ENCODE measurements around the gene LNPEP.
A peak's percentile ranks its signal among the peaks of the same experiment; 100 is the strongest.

Gene LNPEP

DNA sequence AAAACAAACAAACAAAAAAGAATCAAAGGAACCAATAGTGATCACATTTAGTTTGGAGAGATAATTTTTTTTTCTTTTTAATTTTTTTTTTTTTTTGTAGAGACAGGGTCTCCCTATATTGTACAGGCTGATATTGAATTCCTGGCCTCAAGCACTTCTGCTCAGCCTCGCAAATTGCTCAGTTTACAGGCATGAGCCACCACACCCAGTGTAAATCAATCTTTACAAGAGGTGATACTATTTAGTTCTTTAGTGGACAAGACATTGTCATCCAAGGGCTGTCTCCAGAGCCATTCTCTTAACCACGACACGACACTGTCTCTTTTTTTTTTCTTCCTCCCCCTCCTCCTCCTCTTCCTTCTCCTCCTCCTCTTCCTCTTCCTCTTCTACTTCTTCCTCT, 30.0 kb upstream of the LNPEP start:
- Histone ChIP-seq H3K36me3 (peaks cover 74% of the 10 kb centered on the region), H3K4me2 (no peak overlapping the region), H3K9ac (no peak overlapping the region), H4K20me1 (no peaks in the 10 kb centered on the region), H3K4me3 (no peak overlapping the region), H3K4me1 (no peaks in the 10 kb centered on the region), H3K27me3 (no peaks in the 10 kb centered on the region), H3K27ac (no peak overlapping the region), H3K9me3 (no peaks in the 10 kb centered on the region)
- TF ChIP-seq Cebpa-rat (IDR thresholded peaks at IDR 0.05), result no peak

DNA sequence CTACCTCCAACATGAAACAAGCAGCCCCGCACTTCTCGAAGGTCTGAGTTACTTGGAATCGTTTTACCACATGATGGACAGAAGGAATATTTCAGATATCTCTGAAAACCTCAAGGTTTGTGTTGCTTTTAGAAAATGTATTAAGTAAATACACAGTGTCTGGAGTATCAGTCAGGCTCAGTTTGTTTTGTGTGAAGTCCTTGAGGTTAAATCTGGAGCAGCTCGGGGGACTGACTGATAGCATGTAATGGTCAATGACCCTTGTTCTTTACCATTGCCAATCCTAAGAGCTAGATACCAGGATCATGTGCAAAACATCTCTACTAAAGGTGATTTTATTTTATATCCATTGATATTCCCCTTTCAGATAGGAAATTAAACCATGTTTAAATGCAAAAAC, 26.9 kb upstream of the LNPEP start:
- peaks cover 62% of the 10 kb centered on the region for H3K36me3 ChIP-seq
- no peak overlapping the region for H3K4me2 ChIP-seq

DNA sequence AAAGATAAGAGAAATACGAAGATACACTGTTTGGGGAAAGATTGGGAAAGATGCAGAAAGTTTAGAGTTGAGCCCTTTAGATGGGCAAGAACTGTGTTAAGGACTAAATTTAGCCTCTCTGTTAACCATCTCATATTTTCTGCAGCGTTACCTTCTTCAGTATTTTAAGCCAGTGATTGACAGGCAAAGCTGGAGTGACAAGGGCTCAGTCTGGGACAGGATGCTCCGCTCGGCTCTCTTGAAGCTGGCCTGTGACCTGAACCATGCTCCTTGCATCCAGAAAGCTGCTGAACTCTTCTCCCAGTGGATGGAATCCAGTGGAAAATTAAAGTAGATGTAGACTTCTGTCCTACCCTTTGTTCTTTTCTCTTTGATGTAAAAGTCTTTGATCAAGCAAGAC, 26.4 kb upstream of the LNPEP start:
- peaks cover 62% of the 10 kb centered on the region for H3K36me3 ChIP-seq
- no peaks in the 10 kb centered on the region for H3K9me3 ChIP-seq
- no peak overlapping the region for H3K27ac ChIP-seq
- H3K4me1 ChIP-seq, result no peaks in the 10 kb centered on the region
- H3K27me3 ChIP-seq, result no peaks in the 10 kb centered on the region
- H3K4me3 ChIP-seq, result no peak overlapping the region
- H3K4me2 ChIP-seq, result no peak overlapping the region
- H3K9ac ChIP-seq, result no peak overlapping the region
- no peak for TF ChIP-seq Cebpa-rat (IDR thresholded peaks at IDR 0.05)
- no peaks in the 10 kb centered on the region for H4K20me1 ChIP-seq

More for the DNA sequence above, 26.9 kb upstream of the LNPEP start:
- Histone ChIP-seq H4K20me1 (no peaks in the 10 kb centered on the region), H3K27me3 (no peaks in the 10 kb centered on the region), H3K9ac (no peak overlapping the region), H3K9me3 (no peaks in the 10 kb centered on the region), H3K27ac (no peak overlapping the region), H3K4me1 (no peaks in the 10 kb centered on the region), H3K4me3 (no peak overlapping the region)
- no peak for TF ChIP-seq Cebpa-rat (IDR thresholded peaks at IDR 0.05)

DNA sequence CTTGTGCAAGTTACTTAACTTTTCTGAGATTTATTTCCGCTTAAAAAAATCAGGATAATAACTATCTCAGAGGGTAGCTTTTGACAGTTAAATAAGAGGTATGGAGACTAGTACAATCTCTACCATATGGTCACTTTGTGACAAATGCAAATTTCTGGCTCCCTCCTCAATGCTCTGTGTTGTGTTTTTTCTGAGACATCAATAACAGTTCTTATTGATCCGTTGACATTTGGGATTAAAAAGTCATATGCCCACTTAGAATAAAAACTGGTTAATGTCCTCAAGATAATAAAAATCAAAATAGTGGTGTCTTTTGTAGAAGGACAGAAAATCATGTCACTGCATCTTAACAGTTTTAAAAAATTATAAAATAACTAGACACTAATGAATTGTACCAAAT, 24.7 kb upstream of the LNPEP start:
- Histone ChIP-seq H3K9me3 (no peaks in the 10 kb centered on the region), H3K36me3 (peaks cover 66% of the 10 kb centered on the region), H4K20me1 (no peaks in the 10 kb centered on the region), H3K4me1 (no peaks in the 10 kb centered on the region), H3K27me3 (no peaks in the 10 kb centered on the region), H3K4me3 (no peak overlapping the region), H3K27ac (no peak overlapping the region), H3K9ac (no peak overlapping the region), H3K4me2 (no peak overlapping the region)
- TF ChIP-seq Cebpa-rat (IDR thresholded peaks at IDR 0.05), result no peak

DNA sequence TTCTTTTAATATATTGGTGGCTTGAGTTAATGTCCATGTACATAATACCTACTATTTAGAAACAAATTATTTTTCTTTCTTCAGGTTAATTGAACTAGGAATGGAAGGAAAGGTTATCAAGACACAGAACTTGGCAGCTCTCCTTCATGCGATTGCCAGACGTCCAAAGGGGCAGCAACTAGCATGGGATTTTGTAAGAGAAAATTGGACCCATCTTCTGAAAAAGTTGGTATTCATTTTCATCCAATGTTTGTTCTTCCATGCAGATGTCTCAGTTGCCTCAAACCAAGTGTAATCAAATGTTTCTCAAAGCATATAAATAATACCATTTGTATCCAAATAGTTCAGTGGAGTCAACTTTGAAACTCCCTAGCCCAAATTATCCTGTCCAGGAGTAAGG, 22.6 kb upstream of the LNPEP start:
- H3K4me3 ChIP-seq, result no peak overlapping the region
- H3K4me2 ChIP-seq, result no peak overlapping the region
- H3K27ac ChIP-seq, result no peak overlapping the region
- peaks cover 75% of the 10 kb centered on the region for H3K36me3 ChIP-seq
- no peaks in the 10 kb centered on the region for H4K20me1 ChIP-seq
- H3K9ac ChIP-seq, result no peak overlapping the region
- no peaks in the 10 kb centered on the region for H3K9me3 ChIP-seq
- no peak for TF ChIP-seq Cebpa-rat (IDR thresholded peaks at IDR 0.05)
- H3K27me3 ChIP-seq, result no peaks in the 10 kb centered on the region
- H3K4me1 ChIP-seq, result no peaks in the 10 kb centered on the region

DNA sequence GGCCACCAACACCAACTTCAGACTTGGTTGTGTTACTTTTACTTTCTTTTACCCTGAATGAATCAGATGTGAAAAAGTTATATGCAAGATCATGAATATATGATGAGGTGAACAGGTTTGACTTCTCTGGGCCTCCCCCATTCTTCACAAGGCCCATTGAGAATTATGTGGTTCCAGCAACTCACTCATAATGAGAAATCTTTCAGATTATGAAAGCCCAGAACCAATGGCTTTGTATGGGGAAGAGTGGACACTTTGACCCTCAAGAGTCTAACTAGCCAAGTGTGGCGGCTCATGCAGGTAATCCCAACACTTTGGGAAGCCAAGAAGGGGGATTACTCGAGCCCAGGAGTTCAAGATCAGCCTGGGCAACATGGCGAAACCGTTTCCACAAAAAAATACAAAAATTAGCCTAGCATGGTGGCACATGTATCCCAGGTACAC, 16.1 kb upstream of the LNPEP start:
- no peaks in the 10 kb centered on the region for H3K9me3 ChIP-seq
- H4K20me1 ChIP-seq, result no peaks in the 10 kb centered on the region
- no peak overlapping the region for H3K4me3 ChIP-seq
- H3K36me3 ChIP-seq, result peaks cover 51% of the 10 kb centered on the region
- H3K4me2 ChIP-seq, result peak overlapping the region; percentile 49
- no peak overlapping the region for H3K9ac ChIP-seq
- peaks cover 25% of the 10 kb centered on the region for H3K4me1 ChIP-seq
- no peaks in the 10 kb centered on the region for H3K27me3 ChIP-seq
- no peak for TF ChIP-seq Cebpa-rat (IDR thresholded peaks at IDR 0.05)
- H3K27ac ChIP-seq, result no peak overlapping the region

DNA sequence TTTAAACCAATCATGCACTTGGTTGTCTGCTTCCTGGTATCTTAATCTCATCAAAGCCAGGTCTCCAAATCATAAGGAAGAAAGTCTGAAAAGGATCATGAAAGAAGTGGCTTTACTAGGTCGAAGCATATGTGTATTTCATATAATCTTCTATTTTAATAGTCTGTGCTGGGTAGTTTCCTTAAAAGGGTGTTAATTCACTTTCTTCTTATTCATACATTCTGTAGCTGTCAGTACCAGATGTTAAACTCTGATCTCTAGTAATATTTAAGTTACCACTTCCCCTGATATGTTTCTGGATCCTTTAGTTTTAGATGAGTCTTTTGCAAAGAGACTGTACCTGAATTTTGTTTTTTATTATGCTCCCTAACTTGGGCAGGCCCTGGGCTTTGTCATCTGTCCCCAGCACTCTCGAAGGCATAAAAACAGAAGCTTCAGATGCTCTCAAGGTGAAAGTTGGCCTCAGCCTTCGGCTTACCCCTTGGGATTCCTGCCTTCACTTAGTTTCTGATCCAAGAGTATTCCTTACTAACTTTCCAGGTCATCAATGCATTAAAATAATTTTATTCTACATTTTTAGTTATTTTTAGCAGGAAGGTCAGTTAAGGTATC, 15.0 kb upstream of the LNPEP start:
- H3K36me3 ChIP-seq, result peaks cover 43% of the 10 kb centered on the region
- H4K20me1 ChIP-seq, result no peaks in the 10 kb centered on the region
- H3K27ac ChIP-seq, result 0 out of 2 replicates have a peak overlapping the region, but pooled peaks have one; percentile 10
- H3K4me3 ChIP-seq, result no peak overlapping the region
- no peaks in the 10 kb centered on the region for H3K9me3 ChIP-seq
- peaks cover 25% of the 10 kb centered on the region for H3K4me1 ChIP-seq
- no peak overlapping the region for H3K9ac ChIP-seq
- no peak for TF ChIP-seq Cebpa-rat (IDR thresholded peaks at IDR 0.05)
- no peaks in the 10 kb centered on the region for H3K27me3 ChIP-seq
- peak overlapping the region; percentile 49 for H3K4me2 ChIP-seq

DNA sequence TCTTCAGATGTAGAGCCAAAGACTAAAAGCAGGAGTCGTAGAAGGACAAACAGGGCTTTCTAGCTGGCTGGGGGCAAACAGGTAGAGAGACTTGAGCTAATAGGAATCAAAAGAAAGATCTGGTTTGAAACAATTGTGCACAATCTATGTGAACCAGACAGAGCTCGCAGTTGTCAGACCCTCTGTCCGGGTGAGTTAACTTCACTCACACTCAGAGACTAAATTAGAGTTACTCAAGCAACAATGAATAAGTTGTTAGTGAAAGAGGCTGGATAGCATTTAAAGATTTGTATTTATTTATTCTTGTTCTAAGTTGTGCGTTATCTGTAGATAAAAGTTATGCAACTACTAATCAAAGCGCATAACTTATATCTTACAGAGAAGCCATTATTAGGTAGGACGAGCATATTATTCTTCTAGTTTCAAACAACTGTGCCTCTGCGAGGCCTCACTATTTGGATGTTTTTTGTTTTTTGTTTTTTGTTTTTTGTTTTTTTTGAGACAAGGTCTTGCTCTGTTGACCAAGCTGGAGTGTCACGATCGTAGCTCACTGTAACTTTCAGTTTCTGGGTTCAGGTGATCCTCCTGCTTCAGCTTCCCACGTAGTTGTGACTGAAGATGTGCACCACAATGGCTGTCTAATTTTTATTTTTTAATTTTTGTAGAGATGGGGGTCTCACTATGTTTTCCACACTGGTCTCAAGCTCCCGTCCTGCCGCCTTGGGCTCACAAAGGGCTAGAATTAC, 13.2 kb upstream of the LNPEP start:
- H3K27ac ChIP-seq, result no peak overlapping the region
- TF ChIP-seq Cebpa-rat (IDR thresholded peaks at IDR 0.05), result no peak
- no peaks in the 10 kb centered on the region for H3K9me3 ChIP-seq
- no peaks in the 10 kb centered on the region for H4K20me1 ChIP-seq
- H3K9ac ChIP-seq, result no peak overlapping the region
- no peak overlapping the region for H3K4me2 ChIP-seq
- H3K27me3 ChIP-seq, result no peaks in the 10 kb centered on the region
- H3K4me3 ChIP-seq, result no peak overlapping the region
- H3K36me3 ChIP-seq, result peaks cover 25% of the 10 kb centered on the region
- H3K4me1 ChIP-seq, result peaks cover 25% of the 10 kb centered on the region

DNA sequence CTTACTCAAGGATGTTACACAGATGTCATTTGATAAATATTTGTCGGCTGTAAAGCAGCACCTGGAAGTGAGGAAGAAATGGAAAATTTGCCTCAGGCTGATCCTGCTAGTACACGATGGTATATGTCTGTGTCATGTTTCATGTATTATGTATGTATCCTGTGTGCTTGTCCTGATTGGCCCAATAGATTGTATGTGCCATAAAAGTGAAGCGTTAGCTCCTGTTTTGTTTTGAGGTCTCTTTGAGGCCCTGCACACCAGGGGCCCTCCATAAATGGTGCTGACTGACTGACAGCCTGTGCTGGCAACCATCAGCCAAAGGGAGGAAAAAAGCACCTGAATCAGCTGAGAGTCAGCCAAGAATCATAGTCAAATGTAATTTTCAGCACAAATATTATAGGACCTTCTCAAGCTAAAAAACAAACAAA, 11.8 kb upstream of the LNPEP start:
- Histone ChIP-seq H3K27ac (no peak overlapping the region), H3K27me3 (no peaks in the 10 kb centered on the region), H3K9me3 (no peaks in the 10 kb centered on the region), H3K9ac (no peak overlapping the region), H3K4me3 (no peak overlapping the region), H4K20me1 (no peaks in the 10 kb centered on the region), H3K4me1 (peaks cover 26% of the 10 kb centered on the region), H3K36me3 (peaks cover 11% of the 10 kb centered on the region), H3K4me2 (no peak overlapping the region)
- TF ChIP-seq Cebpa-rat (IDR thresholded peaks at IDR 0.05), result no peak

DNA sequence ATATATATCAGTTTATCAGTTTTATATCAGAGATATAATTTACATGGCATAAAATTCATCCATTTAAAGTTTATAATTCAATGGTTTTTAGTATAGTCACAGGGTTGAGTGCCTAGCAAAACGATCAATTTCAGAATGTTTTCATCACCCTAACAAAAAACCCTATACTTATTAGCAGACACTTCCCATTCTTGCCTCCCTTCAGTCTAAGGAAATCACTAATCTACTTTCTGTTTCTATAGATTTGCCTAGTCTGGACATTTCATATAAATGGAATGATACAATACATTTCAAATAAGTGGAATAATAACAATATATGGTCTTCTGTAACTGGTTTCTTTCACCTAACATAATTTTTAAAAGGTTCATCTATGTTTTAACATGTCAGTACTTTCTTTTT, 9.6 kb upstream of the LNPEP start:
- H3K9me3 ChIP-seq, result no peaks in the 10 kb centered on the region
- H3K4me3 ChIP-seq, result no peak overlapping the region
- no peaks in the 10 kb centered on the region for H4K20me1 ChIP-seq
- H3K4me2 ChIP-seq, result no peak overlapping the region
- H3K27ac ChIP-seq, result no peak overlapping the region
- no peaks in the 10 kb centered on the region for H3K36me3 ChIP-seq
- H3K4me1 ChIP-seq, result peaks cover 32% of the 10 kb centered on the region
- no peak for TF ChIP-seq Cebpa-rat (IDR thresholded peaks at IDR 0.05)
- no peak overlapping the region for H3K9ac ChIP-seq
- no peaks in the 10 kb centered on the region for H3K27me3 ChIP-seq

All from BLaER1 (cell line).